ENCODE data around the gene TADA1.

GRCh38 chr1:166907763-166908162 is 31.7 kb upstream of the TADA1 start:
- TF ChIP-seq, protein P1, sequence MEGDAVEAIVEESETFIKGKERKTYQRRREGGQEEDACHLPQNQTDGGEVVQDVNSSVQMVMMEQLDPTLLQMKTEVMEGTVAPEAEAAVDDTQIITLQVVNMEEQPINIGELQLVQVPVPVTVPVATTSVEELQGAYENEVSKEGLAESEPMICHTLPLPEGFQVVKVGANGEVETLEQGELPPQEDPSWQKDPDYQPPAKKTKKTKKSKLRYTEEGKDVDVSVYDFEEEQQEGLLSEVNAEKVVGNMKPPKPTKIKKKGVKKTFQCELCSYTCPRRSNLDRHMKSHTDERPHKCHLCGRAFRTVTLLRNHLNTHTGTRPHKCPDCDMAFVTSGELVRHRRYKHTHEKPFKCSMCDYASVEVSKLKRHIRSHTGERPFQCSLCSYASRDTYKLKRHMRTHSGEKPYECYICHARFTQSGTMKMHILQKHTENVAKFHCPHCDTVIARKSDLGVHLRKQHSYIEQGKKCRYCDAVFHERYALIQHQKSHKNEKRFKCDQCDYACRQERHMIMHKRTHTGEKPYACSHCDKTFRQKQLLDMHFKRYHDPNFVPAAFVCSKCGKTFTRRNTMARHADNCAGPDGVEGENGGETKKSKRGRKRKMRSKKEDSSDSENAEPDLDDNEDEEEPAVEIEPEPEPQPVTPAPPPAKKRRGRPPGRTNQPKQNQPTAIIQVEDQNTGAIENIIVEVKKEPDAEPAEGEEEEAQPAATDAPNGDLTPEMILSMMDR (IDR thresholded peaks at IDR 0.05) = no peak
- TF ChIP-seq POLR2A (IDR thresholded peaks at IDR 0.05) = no peak
- no peak for TF ChIP-seq EP300 (IDR thresholded peaks at IDR 0.05)
- TF ChIP-seq POLR2AphosphoS5 (IDR thresholded peaks at IDR 0.05) = no peak

Data from stomach (tissue), 4 donors.